Esophagus mucosa (tissue), 1 donor: ENCODE measurements around the gene NAV3. TPM values are rescaled to one million over a fixed set of nuclear protein-coding genes. Genes with fewer than 3 reads are reported as not detected.

Experiments used
- ATAC-seq: fragments of 200-7000 bp; cut with Tn5 transposase; one replicate; pipeline ENCODE4 v1.9.1; 2020
- total RNA-seq: library from RNA; stranded (reverse); gene quantifications from one replicate; pipeline ENCODE4 v1.2.4, GENCODE V29; 2023
- donor health status: DM: yes; HTN: yes; CAD: no.

NAV3 gene
- total RNA-seq = 0.52 TPM

- ATAC-seq = no peak
These were observed at the start of gene NAV3 for GRCh38 chr12:77830583-77831351. Gene NAV3 (plus strand): TSS chr12:77830894. CDS start chr12:77831462, 568 bp downstream.

GRCh38 chr12:77782034-77782433 is 48.7 kb upstream of the NAV3 start:
- no peak for ATAC-seq

- ATAC-seq = no peak
These were observed 47.9 kb upstream of the NAV3 start for GRCh38 chr12:77782766-77783165.

GRCh38 chr12:77785211-77785610 is 45.5 kb upstream of the NAV3 start:
- no peak for ATAC-seq

- ATAC-seq = no peak
These were observed 44.0 kb upstream of the NAV3 start for GRCh38 chr12:77786675-77787074.

GRCh38 chr12:77788231-77789168 is 42.2 kb upstream of the NAV3 start:
- no peak for ATAC-seq

- no peak for ATAC-seq
These were observed 35.0 kb upstream of the NAV3 start for GRCh38 chr12:77795699-77796098.

- ATAC-seq = no peak
These were observed 33.9 kb upstream of the NAV3 start for GRCh38 chr12:77796775-77797174.

- no peak for ATAC-seq
These were observed 30.2 kb upstream of the NAV3 start for GRCh38 chr12:77800501-77800900.

- ATAC-seq = no peak
These were observed 22.2 kb upstream of the NAV3 start for GRCh38 chr12:77808534-77808933.

GRCh38 chr12:77813558-77813957 is 17.1 kb upstream of the NAV3 start:
- no peak for ATAC-seq

- no peak for ATAC-seq
These were observed 16.3 kb upstream of the NAV3 start for GRCh38 chr12:77814386-77814785.

GRCh38 chr12:77816196-77816595 is 14.5 kb upstream of the NAV3 start:
- no peak for ATAC-seq

- ATAC-seq = no peak
These were observed 13.4 kb upstream of the NAV3 start for GRCh38 chr12:77817276-77817675.

- ATAC-seq = no peak
These were observed 12.3 kb upstream of the NAV3 start for GRCh38 chr12:77818351-77818750.

GRCh38 chr12:77821699-77822203 is 8.9 kb upstream of the NAV3 start:
- no peak for ATAC-seq

- no peak for ATAC-seq
These were observed 2.6 kb downstream of the NAV3 start for GRCh38 chr12:77833329-77833728.

- ATAC-seq = no peak
These were observed 3.9 kb downstream of the NAV3 start for GRCh38 chr12:77834618-77835017.

GRCh38 chr12:77835969-77836368 is 5.3 kb downstream of the NAV3 start:
- ATAC-seq = no peak

- ATAC-seq = no peak
These were observed 7.2 kb downstream of the NAV3 start for GRCh38 chr12:77837876-77838291.

- ATAC-seq = no peak
These were observed 10.8 kb downstream of the NAV3 start for GRCh38 chr12:77841521-77841920.

GRCh38 chr12:77842430-77842829 is 11.7 kb downstream of the NAV3 start:
- ATAC-seq = no peak

- no peak for ATAC-seq
These were observed 15.1 kb downstream of the NAV3 start for GRCh38 chr12:77845831-77846230.
